Osteocyte (in vitro differentiated cells): ENCODE data around the gene RPRD1A. TPM values are rescaled to one million over a fixed set of nuclear protein-coding genes. Genes with fewer than 3 reads are reported as not detected.
"Not testable (repeated sequence)": the region's sequence is repeated elsewhere in the genome, so short reads cannot be mapped to it uniquely, and the experiment has no call there.

ENCODE experiments used
- DNase-seq: peaks from one replicate; pipeline ENCODE4 v3.0.0; 2021; ENCODE audit warnings: mixed read lengths; ENCODE audit not compliant: unreplicated experiment; ENCODE audit errors: extremely low spot score
- H3K27ac Mint-ChIP-seq: one replicate; pipeline ENCODE4 v1.8.0; 2021; ENCODE audit warnings: mild to moderate bottlenecking, mixed read lengths; ENCODE audit not compliant: unreplicated experiment
- H3K27me3 Mint-ChIP-seq: one replicate; pipeline ENCODE4 v1.8.0; 2021; ENCODE audit warnings: mixed read lengths; ENCODE audit not compliant: unreplicated experiment
- H3K36me3 Mint-ChIP-seq: one replicate; pipeline ENCODE4 v1.8.0; 2021; ENCODE audit warnings: mixed read lengths; ENCODE audit not compliant: unreplicated experiment
- H3K4me1 Mint-ChIP-seq: one replicate; pipeline ENCODE4 v1.8.0; 2021; ENCODE audit warnings: mixed read lengths; ENCODE audit not compliant: unreplicated experiment
- H3K4me3 Mint-ChIP-seq: one replicate; pipeline ENCODE4 v1.8.0; 2021; ENCODE audit warnings: mild to moderate bottlenecking, moderate library complexity, mixed read lengths; ENCODE audit not compliant: unreplicated experiment
- H3K9me3 Mint-ChIP-seq: one replicate; pipeline ENCODE4 v1.8.0; 2021; ENCODE audit warnings: mixed read lengths; ENCODE audit not compliant: unreplicated experiment
- total RNA-seq: library from RNA; stranded (reverse); gene quantifications from 2 replicates; pipeline ENCODE4 v1.2.1, GENCODE V29; 2021
- TF ChIP-seq, protein P1 (sequence below): fragments of 200-600 bp; sonication (generic); IDR thresholded peaks from 2 replicates; pipeline ENCODE4 v1.5.0; 2021; ENCODE audit warnings: antibody characterized with exemption, mild to moderate bottlenecking, moderate library complexity

The RPRD1A gene
- total RNA-seq, 1 donor from 2014 or later = 41.9 TPM

DNA sequence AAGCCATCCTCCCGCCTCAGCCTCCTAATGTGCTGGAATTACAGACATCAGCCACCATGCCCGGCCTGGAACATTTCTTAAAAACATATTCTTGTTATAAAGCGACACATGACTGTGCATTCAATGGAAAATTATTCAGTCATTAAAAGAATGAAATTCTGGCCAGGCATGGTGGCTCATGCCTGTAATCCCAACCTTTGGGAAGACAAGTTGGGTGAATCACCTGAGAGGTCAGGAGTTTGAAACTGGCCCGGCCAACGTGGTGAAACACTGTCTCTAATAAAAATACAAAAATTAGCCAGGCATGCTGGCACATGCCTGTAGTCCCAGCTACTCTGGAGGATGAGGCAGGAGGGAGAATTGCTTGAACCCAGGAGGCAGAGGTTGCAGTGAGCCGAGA, 21.6 kb upstream of the RPRD1A start:
- no peak overlapping the region for H3K27ac Mint-ChIP-seq
- H3K36me3 Mint-ChIP-seq = no peaks in the 10 kb centered on the region
- no peak for DNase-seq
- H3K9me3 Mint-ChIP-seq = peaks cover 8% of the 10 kb centered on the region
- H3K4me3 Mint-ChIP-seq = no peak overlapping the region
- H3K27me3 Mint-ChIP-seq = peaks cover 9% of the 10 kb centered on the region
- peaks cover 2% of the 10 kb centered on the region for H3K4me1 Mint-ChIP-seq
- TF ChIP-seq, protein P1, sequence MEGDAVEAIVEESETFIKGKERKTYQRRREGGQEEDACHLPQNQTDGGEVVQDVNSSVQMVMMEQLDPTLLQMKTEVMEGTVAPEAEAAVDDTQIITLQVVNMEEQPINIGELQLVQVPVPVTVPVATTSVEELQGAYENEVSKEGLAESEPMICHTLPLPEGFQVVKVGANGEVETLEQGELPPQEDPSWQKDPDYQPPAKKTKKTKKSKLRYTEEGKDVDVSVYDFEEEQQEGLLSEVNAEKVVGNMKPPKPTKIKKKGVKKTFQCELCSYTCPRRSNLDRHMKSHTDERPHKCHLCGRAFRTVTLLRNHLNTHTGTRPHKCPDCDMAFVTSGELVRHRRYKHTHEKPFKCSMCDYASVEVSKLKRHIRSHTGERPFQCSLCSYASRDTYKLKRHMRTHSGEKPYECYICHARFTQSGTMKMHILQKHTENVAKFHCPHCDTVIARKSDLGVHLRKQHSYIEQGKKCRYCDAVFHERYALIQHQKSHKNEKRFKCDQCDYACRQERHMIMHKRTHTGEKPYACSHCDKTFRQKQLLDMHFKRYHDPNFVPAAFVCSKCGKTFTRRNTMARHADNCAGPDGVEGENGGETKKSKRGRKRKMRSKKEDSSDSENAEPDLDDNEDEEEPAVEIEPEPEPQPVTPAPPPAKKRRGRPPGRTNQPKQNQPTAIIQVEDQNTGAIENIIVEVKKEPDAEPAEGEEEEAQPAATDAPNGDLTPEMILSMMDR = no peak

DNA sequence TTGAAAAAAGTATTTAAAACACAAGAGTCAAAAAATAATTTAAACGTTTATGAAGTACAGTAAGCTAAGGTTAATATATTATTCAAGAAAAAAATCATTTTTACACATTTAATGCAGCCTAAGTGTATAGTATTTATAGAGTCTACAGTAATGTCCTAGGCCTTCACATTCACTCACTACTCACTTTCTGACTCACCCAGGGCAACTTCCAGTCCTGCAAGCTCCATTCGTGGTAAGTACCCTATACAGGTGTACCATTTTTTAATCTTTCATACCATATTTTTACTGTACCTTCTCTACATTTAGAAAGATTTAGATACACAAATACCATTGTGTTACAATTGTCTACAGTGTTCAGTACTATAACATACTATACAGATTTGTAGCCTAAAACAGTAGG, 20.9 kb upstream of the RPRD1A start:
- Mint-ChIP-seq H3K36me3 (no peaks in the 10 kb centered on the region), H3K4me3 (no peak overlapping the region), H3K27me3 (peaks cover 7% of the 10 kb centered on the region), H3K4me1 (peaks cover 2% of the 10 kb centered on the region), H3K27ac (no peak overlapping the region), H3K9me3 (peaks cover 11% of the 10 kb centered on the region)
- no peak for DNase-seq
- TF ChIP-seq, protein P1 = no peak

DNA sequence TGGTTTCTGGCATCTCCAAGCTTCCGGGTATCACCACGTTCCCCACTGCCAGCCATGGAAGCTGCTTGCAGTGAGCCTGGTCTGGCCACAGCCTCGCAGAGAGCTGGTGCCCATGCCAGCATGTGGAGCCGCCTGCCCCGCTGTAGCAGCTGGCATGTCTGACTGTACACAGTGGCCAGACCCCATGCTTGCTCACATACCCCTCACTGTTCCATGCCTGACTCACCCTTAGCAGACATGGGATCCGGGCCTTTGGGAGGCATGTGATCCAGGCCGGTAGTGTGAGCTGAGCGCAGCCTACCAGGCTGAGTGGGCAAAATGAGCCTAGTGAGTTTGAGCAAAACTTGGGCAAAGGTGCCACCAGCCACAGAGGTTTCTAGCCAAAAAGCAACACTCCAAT, 18.8 kb upstream of the RPRD1A start:
- Mint-ChIP-seq H3K27me3 (peaks cover 23% of the 10 kb centered on the region), H3K9me3 (peaks cover 15% of the 10 kb centered on the region), H3K4me1 (no peaks in the 10 kb centered on the region), H3K36me3 (no peaks in the 10 kb centered on the region), H3K27ac (no peak overlapping the region), H3K4me3 (no peak overlapping the region)
- TF ChIP-seq, protein P1 = no peak
- no peak for DNase-seq

DNA sequence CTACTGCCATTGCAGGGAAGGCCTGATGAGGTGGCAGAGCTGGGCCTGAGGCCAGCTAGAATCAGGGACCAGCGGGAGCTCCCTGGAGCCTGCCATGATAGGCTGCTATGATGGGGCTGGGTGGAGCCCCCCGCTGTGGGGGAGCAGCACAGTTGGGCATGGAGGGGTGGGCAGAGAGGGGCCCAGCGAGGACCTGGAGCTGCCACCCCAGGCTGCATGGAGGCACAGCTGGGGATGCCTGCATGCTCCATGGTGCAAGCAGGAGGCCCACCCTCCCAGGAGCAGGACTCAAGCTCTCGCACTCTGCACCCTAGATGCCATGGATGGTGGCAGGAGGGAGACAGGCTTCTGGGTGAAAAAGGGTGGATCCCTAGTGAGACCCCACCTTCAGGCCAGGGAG, 17.8 kb upstream of the RPRD1A start:
- H3K27me3 Mint-ChIP-seq = peaks cover 31% of the 10 kb centered on the region
- H3K4me1 Mint-ChIP-seq = no peaks in the 10 kb centered on the region
- H3K36me3 Mint-ChIP-seq = no peaks in the 10 kb centered on the region
- H3K4me3 Mint-ChIP-seq = no peak overlapping the region
- TF ChIP-seq, protein P1 = no peak
- no peak for DNase-seq
- peaks cover 25% of the 10 kb centered on the region for H3K9me3 Mint-ChIP-seq
- no peak overlapping the region for H3K27ac Mint-ChIP-seq

DNA sequence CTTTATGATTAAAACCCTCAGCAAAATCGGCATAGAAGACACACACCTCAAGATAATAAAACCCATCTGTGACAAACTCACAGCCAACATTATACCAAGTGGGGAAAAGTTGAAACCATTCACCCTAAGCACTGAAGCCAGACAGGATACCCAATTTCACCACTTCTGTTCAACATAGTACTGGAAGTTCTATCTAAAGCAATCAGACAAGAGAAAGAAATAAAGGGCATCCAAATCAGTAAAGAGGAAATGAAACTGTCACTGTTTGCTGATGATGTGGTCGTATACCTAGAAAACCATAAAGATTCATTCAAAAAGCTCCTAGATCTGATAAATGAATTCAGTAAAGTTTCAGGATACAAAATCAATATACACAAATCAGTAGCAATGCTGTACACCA, 16.4 kb upstream of the RPRD1A start:
- no peak overlapping the region for H3K4me3 Mint-ChIP-seq
- no peak overlapping the region for H3K27ac Mint-ChIP-seq
- no peak for DNase-seq
- H3K4me1 Mint-ChIP-seq = peaks cover 8% of the 10 kb centered on the region
- peaks cover 25% of the 10 kb centered on the region for H3K9me3 Mint-ChIP-seq
- TF ChIP-seq, protein P1 = no peak
- H3K36me3 Mint-ChIP-seq = no peaks in the 10 kb centered on the region
- H3K27me3 Mint-ChIP-seq = peaks cover 31% of the 10 kb centered on the region

DNA sequence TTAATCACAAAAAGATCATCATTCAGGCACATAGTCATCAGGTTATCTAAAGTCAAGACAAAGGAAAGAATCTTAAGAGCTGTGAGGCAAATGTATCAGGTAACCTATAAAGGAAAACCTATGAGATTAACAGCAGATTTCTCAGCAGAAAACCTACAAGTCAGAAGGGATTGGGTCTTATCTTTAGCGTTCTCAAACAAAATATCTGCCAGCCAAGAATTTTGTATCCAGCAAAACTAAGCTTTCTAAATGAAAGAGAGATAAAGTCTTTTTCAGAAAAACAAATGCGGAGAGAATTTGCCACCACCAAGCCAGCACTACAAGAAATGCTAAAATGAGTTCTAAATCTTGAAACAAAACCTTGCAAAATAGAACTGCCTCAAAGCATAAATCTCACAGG, 13.8 kb upstream of the RPRD1A start:
- H3K4me3 Mint-ChIP-seq, H3K4me1 Mint-ChIP-seq, H3K36me3 Mint-ChIP-seq, DNase-seq, H3K27ac Mint-ChIP-seq: not testable (repeated sequence)
- Mint-ChIP-seq H3K27me3 (peaks cover 31% of the 10 kb centered on the region), H3K9me3 (peaks cover 25% of the 10 kb centered on the region)
